ENCODE results near the gene LCN9.

Gene LCN9

DNA sequence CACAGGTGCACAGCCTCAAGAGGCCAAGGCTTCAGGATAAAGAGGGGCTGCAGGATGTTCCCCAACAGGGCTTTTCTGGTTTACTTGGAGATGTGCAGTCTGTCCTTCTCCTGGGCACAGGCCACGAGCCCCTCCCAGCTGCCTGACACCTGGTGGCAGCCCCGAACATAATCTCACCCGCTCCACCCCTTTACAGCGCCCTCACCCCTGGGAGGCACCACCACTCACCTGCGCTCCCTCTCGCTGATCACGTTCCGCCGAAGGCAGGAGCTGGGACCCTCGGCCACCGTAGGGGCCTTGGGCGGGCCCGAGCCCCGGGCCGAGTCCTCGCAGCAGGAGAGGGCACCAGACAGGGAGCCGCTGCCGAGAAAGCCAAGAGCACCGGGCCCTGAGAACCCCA lies 35.7 kb downstream of the LCN9 start:
- DNase-seq (ENCODE audit: low read depth), result no peak
- no peak overlapping the region for H3K4me3 ChIP-seq (replicated peaks; ENCODE audit: low read depth, low read length)
- TF ChIP-seq, protein P1, sequence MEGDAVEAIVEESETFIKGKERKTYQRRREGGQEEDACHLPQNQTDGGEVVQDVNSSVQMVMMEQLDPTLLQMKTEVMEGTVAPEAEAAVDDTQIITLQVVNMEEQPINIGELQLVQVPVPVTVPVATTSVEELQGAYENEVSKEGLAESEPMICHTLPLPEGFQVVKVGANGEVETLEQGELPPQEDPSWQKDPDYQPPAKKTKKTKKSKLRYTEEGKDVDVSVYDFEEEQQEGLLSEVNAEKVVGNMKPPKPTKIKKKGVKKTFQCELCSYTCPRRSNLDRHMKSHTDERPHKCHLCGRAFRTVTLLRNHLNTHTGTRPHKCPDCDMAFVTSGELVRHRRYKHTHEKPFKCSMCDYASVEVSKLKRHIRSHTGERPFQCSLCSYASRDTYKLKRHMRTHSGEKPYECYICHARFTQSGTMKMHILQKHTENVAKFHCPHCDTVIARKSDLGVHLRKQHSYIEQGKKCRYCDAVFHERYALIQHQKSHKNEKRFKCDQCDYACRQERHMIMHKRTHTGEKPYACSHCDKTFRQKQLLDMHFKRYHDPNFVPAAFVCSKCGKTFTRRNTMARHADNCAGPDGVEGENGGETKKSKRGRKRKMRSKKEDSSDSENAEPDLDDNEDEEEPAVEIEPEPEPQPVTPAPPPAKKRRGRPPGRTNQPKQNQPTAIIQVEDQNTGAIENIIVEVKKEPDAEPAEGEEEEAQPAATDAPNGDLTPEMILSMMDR (IDR thresholded peaks at IDR 0.05; ENCODE audit: low read length, missing control alignments), result no peak

DNA sequence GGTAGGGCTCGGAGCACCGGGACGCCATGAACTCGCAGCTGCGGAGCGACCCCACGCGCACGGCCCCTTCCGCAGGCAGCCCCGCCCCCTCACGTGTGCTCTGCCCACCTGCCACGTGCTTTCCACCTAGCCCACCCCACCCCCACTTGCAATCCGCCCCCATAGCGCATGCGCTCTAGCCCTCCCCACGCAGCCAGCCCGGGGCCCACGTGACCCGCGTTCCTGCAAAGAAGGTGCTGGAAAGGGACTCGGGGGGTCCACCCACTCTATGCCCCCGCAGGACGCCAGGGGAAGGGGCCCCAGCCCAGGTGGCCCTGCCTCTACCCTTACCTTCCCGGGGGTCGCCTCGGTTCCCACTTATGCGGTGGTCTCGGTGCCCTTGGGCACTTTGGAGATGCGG lies 36.3 kb downstream of the LCN9 start, which contains the start of gene SOHLH1:
Gene SOHLH1 (minus strand): TSS at position 42 of the 400 bp plus-strand sequence. CDS start 14 bp downstream, at position 28.
- DNase-seq (ENCODE audit: low read depth), result no peak
- TF ChIP-seq, protein P1 (IDR thresholded peaks at IDR 0.05; ENCODE audit: low read length, missing control alignments), result no peak
- H3K4me3 ChIP-seq (replicated peaks; ENCODE audit: low read depth, low read length), result no peak within 1 kb of the TSS

DNA sequence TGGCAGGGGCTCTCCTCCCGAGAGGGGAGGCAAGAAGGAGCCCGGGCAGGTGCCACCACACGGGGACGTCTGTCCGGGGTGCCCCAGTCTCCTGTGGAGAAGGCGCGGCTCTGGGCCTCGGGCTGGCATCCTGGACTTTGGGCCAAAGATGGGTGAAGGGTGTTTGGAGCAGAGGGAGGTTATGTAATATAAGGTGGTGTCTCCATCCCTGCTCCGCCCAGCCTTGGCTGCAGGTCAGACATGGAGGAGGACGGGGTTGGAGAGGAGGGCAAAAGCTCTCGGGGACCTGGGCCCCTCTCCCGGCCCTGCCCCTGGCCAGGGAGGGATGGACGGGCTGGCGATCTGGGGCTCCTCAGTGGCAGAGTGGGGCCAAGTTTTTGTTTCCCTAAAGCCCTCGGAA lies 37.4 kb downstream of the LCN9 start:
- TF ChIP-seq, protein P1 (IDR thresholded peaks at IDR 0.05; ENCODE audit: low read length, missing control alignments), result no peak
- no peak for DNase-seq (ENCODE audit: low read depth)
- H3K4me3 ChIP-seq (replicated peaks; ENCODE audit: low read depth, low read length), result no peak overlapping the region

DNA sequence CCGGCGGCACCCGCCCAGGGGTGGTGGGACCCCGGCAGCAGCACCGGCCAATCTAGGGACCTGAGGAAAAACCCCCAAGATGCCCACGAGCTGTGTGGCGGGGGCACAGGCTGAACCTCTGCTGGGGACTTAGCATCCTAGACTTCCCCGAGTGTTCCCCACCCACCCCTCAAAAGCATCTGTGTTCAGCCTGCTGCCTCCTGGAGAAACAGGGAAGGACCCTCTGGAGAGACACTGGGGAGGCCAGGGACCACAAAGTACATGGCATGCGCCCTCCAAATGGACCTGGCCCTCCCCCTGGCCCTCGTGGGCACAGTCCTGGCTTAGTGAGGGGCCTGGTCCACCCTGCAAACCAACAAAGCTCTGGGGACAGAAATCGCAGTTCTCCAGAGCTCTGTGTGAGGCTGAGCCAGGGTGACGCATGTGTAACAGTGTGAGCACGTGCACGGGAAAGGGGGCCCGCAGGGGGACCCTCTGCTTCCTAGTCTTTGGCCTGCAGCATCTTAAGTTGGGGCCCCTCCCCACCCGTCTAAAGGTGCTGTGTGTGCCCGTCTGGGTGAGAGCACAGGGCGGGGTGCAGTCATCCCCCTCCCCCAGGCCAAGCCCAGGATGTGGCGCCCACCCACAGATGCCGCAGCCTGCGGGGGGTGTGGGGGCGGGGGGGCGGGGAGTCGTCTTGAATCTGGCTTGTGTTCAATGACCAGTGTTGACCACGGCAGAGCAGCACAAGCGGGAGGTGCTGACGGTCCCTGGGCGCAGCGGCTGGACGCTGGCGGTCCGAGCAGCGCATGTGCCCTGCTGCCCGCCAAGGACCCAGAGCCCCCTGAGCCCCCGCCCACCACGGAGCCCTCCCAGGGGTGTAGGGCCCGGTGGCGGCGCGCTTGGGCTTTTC lies 38.2 kb downstream of the LCN9 start:
- H3K4me3 ChIP-seq (replicated peaks; ENCODE audit: low read depth, low read length), result no peak overlapping the region
- DNase-seq (ENCODE audit: low read depth), result no peak
- TF ChIP-seq, protein P1 (IDR thresholded peaks at IDR 0.05; ENCODE audit: low read length, missing control alignments), result no peak

DNA sequence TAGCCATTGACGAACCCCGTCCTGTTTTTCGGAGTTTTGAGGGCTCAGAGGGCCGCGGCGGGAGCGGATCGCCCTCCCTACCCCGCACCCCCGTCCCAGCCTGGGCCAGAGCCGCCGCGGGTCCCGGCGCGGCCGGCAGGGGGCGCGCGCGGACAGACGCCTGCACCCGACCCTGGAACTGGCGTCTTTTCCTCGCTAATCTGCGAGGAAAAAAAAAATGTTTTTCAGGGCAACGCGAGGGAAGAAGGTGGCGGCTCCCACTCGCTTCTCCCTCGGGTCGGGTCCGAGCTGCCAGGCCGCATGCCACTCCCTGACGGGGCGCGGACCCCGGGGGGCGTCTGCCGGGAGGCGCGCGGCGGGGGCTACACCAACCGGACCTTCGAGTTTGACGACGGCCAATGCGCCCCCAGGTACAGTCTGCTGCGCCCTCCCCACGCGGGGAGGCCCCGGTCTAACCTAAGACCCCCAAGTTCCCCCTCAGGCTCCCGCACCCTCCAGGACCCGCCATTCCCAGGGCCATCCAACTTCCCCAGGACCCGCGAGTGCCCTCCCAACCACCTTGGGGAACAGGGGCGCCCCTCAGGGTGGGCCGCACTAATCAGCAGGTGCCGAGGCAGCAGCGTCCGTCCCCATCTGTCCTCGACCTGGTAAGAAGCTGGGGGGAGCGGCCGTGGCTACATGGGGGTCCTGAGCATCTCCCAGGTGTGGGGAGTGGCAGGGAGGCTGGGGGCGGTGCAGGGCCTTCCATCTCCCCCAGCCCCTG lies 39.0 kb downstream of the LCN9 start, which contains the start of gene KCNT1:
Gene KCNT1 (plus strand): TSS at position 227 of the 763 bp plus-strand sequence. CDS start 74 bp downstream, at position 301.
- TF ChIP-seq, protein P1 (IDR thresholded peaks at IDR 0.05; ENCODE audit: low read length, missing control alignments), result peak; percentile 20
- H3K4me3 ChIP-seq (replicated peaks; ENCODE audit: low read depth, low read length), result no peak within 1 kb of the TSS
- peak; percentile 42 for DNase-seq (ENCODE audit: low read depth)

DNA sequence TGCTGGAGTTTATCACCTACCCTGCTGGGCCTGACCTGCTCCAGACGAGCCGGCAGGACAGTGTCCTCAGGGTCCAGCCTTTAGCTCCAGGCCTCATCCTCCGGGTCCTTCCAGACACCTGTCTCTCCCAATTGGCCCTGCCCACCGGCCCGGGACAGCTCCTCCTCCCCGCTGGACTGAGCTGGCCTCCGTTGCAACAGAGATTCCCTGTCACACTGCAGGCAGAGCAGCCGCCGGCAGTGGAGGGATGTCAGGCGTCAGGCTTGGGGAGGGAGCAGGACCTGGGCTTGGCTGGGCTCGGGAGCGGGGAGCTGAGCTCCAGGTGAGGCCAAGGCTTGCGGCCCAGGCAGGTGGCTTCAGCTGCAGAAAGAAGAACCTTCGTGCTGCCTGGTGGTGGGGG lies 40.6 kb downstream of the LCN9 start:
- TF ChIP-seq, protein P1 (IDR thresholded peaks at IDR 0.05; ENCODE audit: low read length, missing control alignments), result no peak
- no peak overlapping the region for H3K4me3 ChIP-seq (replicated peaks; ENCODE audit: low read depth, low read length)
- no peak for DNase-seq (ENCODE audit: low read depth)
